Bronchial epithelial cell (primary cell): ENCODE results near the gene MARK2. TPM values are rescaled to one million over a fixed set of nuclear protein-coding genes. Genes with fewer than 3 reads are reported as not detected.
A peak's percentile ranks its signal among the peaks of the same experiment; 100 is the strongest.

ENCODE experiments used
- DNase-seq: peaks from one replicate; pipeline ENCODE4 v3.0.0-alpha.2; 2010; ENCODE audit warnings: low read depth
- FAIRE-seq: peaks from 2 replicates; lab custom pipeline; 2011; peaks lifted over from hg19 to GRCh38; lab: Jason Lieb, UNC
- H3K27me3 ChIP-seq: 2 replicates; pipeline ENCODE4 v1.5.1; 2011; ENCODE audit warnings: low read length; ENCODE audit not compliant: control insufficient read depth, insufficient read depth
- H3K36me3 ChIP-seq: 2 replicates; pipeline ENCODE4 v1.5.1; 2011; ENCODE audit warnings: low read length; ENCODE audit not compliant: control insufficient read depth, insufficient read depth
- H3K4me3 ChIP-seq: 2 replicates; pipeline ENCODE4 v1.5.1; 2011; ENCODE audit warnings: mild to moderate bottlenecking, low read depth, low read length, control low read depth
- CTCF ChIP-seq: IDR thresholded peaks from 2 replicates; pipeline ENCODE4 v1.5.1; 2011; ENCODE audit warnings: mild to moderate bottlenecking, moderate library complexity, low read length, control low read depth, inconsistent platforms; ENCODE audit not compliant: insufficient read depth, severe bottlenecking
- total RNA-seq: library from RNA; depleted of rRNA; stranded (reverse); fragments of >200 nt; gene quantifications from 2 replicates; pipeline ENCODE4 v1.2.1, GENCODE V29; 2014

The MARK2 gene
- total RNA-seq, 1 donor from 2014 or later: 10.5 TPM

- no peak for DNase-seq
- no peaks in the 10 kb centered on the region for H3K27me3 ChIP-seq
Observed at GRCh38 chr11:63813563-63814382, 25.1 kb upstream of the MARK2 start.

GRCh38 chr11:63814383-63814736 lies 24.6 kb upstream of the MARK2 start:
- TF ChIP-seq CTCF: no peak
- DNase-seq (no peak), FAIRE-seq (no peak)
- peaks cover 12% of the 10 kb centered on the region for H3K36me3 ChIP-seq
- no peaks in the 10 kb centered on the region for H3K27me3 ChIP-seq
- H3K4me3 ChIP-seq: peak overlapping the region; percentile 91

More at GRCh38 chr11:63813563-63814382, 25.1 kb upstream of the MARK2 start:
- FAIRE-seq: no peak
- no peak for TF ChIP-seq CTCF
- H3K36me3 ChIP-seq: peaks cover 11% of the 10 kb centered on the region
- peak overlapping the region; percentile 91 for H3K4me3 ChIP-seq

- Histone ChIP-seq H3K36me3 (peaks cover 12% of the 10 kb centered on the region), H3K4me3 (no peak overlapping the region), H3K27me3 (no peaks in the 10 kb centered on the region)
- FAIRE-seq (no peak), DNase-seq (no peak)
- TF ChIP-seq CTCF: no peak
Observed at GRCh38 chr11:63816166-63816565, 22.7 kb upstream of the MARK2 start.

- no peaks in the 10 kb centered on the region for H3K27me3 ChIP-seq
- peaks cover 12% of the 10 kb centered on the region for H3K36me3 ChIP-seq
- TF ChIP-seq CTCF: no peak
- no peak for FAIRE-seq
- no peak overlapping the region for H3K4me3 ChIP-seq
- no peak for DNase-seq
Observed at GRCh38 chr11:63816732-63817131, 22.2 kb upstream of the MARK2 start.

GRCh38 chr11:63817758-63818498 lies 21.0 kb upstream of the MARK2 start:
- H3K36me3 ChIP-seq: peaks cover 12% of the 10 kb centered on the region
- H3K27me3 ChIP-seq: no peaks in the 10 kb centered on the region
- DNase-seq (no peak), FAIRE-seq (no peak)
- TF ChIP-seq CTCF: no peak
- no peak overlapping the region for H3K4me3 ChIP-seq
